IPS-15b (cell line): Measurements from ENCODE around the gene KCTD16.

Experiments
- H3K27me3 ChIP-seq: one replicate; pipeline ENCODE4 v1.6.1; 2013; ENCODE audit warnings: low read length; ENCODE audit not compliant: control insufficient read depth, insufficient read depth
- H3K36me3 ChIP-seq: one replicate; pipeline ENCODE4 v1.6.1; 2013; ENCODE audit warnings: low read length; ENCODE audit not compliant: control insufficient read depth, insufficient read depth
- H3K4me1 ChIP-seq: one replicate; pipeline ENCODE4 v1.6.1; 2013; ENCODE audit warnings: mild to moderate bottlenecking, low read length; ENCODE audit not compliant: control insufficient read depth, insufficient read depth
- H3K4me3 ChIP-seq: one replicate; pipeline ENCODE4 v1.5.1; 2013; ENCODE audit warnings: low read depth, low read length
- H3K9ac ChIP-seq: one replicate; pipeline ENCODE4 v1.6.1; 2013; ENCODE audit warnings: low read depth, mild to moderate bottlenecking, low read length
- H3K9me3 ChIP-seq: one replicate; pipeline ENCODE4 v1.6.1; 2013; ENCODE audit warnings: mild to moderate bottlenecking, low read length; ENCODE audit not compliant: control insufficient read depth, insufficient read depth

Gene KCTD16

GRCh38 chr5:144367991-144368390 is 197.3 kb downstream of the KCTD16 start:
- peaks cover 2% of the 10 kb centered on the region for H3K27me3 ChIP-seq
- no peak overlapping the region for H3K9ac ChIP-seq
- H3K36me3 ChIP-seq, result no peaks in the 10 kb centered on the region
- H3K9me3 ChIP-seq, result no peaks in the 10 kb centered on the region
- H3K4me3 ChIP-seq, result no peak overlapping the region
- H3K4me1 ChIP-seq, result no peaks in the 10 kb centered on the region

GRCh38 chr5:144368556-144368955 is 197.9 kb downstream of the KCTD16 start:
- Histone ChIP-seq H3K4me3 (no peak overlapping the region), H3K4me1 (no peaks in the 10 kb centered on the region), H3K9me3 (no peaks in the 10 kb centered on the region), H3K27me3 (peaks cover under 1% of the 10 kb centered on the region), H3K36me3 (no peaks in the 10 kb centered on the region), H3K9ac (no peak overlapping the region)

- no peaks in the 10 kb centered on the region for H3K36me3 ChIP-seq
- H3K4me3 ChIP-seq, result no peak overlapping the region
- no peaks in the 10 kb centered on the region for H3K9me3 ChIP-seq
- H3K27me3 ChIP-seq, result no peaks in the 10 kb centered on the region
- no peak overlapping the region for H3K9ac ChIP-seq
- H3K4me1 ChIP-seq, result no peaks in the 10 kb centered on the region
These were observed 198.3 kb downstream of the KCTD16 start for GRCh38 chr5:144369006-144369405.

GRCh38 chr5:144370273-144370672 is 199.6 kb downstream of the KCTD16 start:
- Histone ChIP-seq H3K36me3 (no peaks in the 10 kb centered on the region), H3K4me3 (no peak overlapping the region), H3K4me1 (no peaks in the 10 kb centered on the region), H3K27me3 (no peaks in the 10 kb centered on the region), H3K9me3 (no peaks in the 10 kb centered on the region), H3K9ac (no peak overlapping the region)

GRCh38 chr5:144374637-144375036 is 204.0 kb downstream of the KCTD16 start:
- H3K4me1 ChIP-seq, result no peaks in the 10 kb centered on the region
- H3K9me3 ChIP-seq, result no peaks in the 10 kb centered on the region
- H3K36me3 ChIP-seq, result no peaks in the 10 kb centered on the region
- H3K4me3 ChIP-seq, result no peak overlapping the region
- no peaks in the 10 kb centered on the region for H3K27me3 ChIP-seq
- no peak overlapping the region for H3K9ac ChIP-seq

- no peak overlapping the region for H3K9ac ChIP-seq
- H3K27me3 ChIP-seq, result no peaks in the 10 kb centered on the region
- no peaks in the 10 kb centered on the region for H3K4me1 ChIP-seq
- H3K4me3 ChIP-seq, result no peak overlapping the region
- no peaks in the 10 kb centered on the region for H3K9me3 ChIP-seq
- no peaks in the 10 kb centered on the region for H3K36me3 ChIP-seq
These were observed 206.5 kb downstream of the KCTD16 start for GRCh38 chr5:144377207-144377606.

GRCh38 chr5:144378681-144379080 is 208.0 kb downstream of the KCTD16 start:
- no peaks in the 10 kb centered on the region for H3K27me3 ChIP-seq
- no peak overlapping the region for H3K9ac ChIP-seq
- H3K4me3 ChIP-seq, result no peak overlapping the region
- H3K9me3 ChIP-seq, result no peaks in the 10 kb centered on the region
- peaks cover 4% of the 10 kb centered on the region for H3K4me1 ChIP-seq
- H3K36me3 ChIP-seq, result no peaks in the 10 kb centered on the region

- peaks cover 4% of the 10 kb centered on the region for H3K4me1 ChIP-seq
- H3K4me3 ChIP-seq, result no peak overlapping the region
- no peaks in the 10 kb centered on the region for H3K27me3 ChIP-seq
- H3K9me3 ChIP-seq, result no peaks in the 10 kb centered on the region
- no peak overlapping the region for H3K9ac ChIP-seq
- no peaks in the 10 kb centered on the region for H3K36me3 ChIP-seq
These were observed 214.9 kb downstream of the KCTD16 start for GRCh38 chr5:144385597-144385996.

- H3K4me3 ChIP-seq, result no peak overlapping the region
- H3K9me3 ChIP-seq, result no peaks in the 10 kb centered on the region
- H3K4me1 ChIP-seq, result peaks cover 4% of the 10 kb centered on the region
- no peaks in the 10 kb centered on the region for H3K27me3 ChIP-seq
- no peaks in the 10 kb centered on the region for H3K36me3 ChIP-seq
- H3K9ac ChIP-seq, result no peak overlapping the region
These were observed 215.6 kb downstream of the KCTD16 start for GRCh38 chr5:144386315-144386714.

- Histone ChIP-seq H3K36me3 (no peaks in the 10 kb centered on the region), H3K4me1 (no peaks in the 10 kb centered on the region), H3K4me3 (no peak overlapping the region), H3K9me3 (no peaks in the 10 kb centered on the region), H3K27me3 (no peaks in the 10 kb centered on the region), H3K9ac (no peak overlapping the region)
These were observed 219.5 kb downstream of the KCTD16 start for GRCh38 chr5:144390133-144390532.

GRCh38 chr5:144391044-144391443 is 220.4 kb downstream of the KCTD16 start:
- H3K4me3 ChIP-seq, result no peak overlapping the region
- no peaks in the 10 kb centered on the region for H3K9me3 ChIP-seq
- no peaks in the 10 kb centered on the region for H3K4me1 ChIP-seq
- H3K9ac ChIP-seq, result no peak overlapping the region
- H3K36me3 ChIP-seq, result no peaks in the 10 kb centered on the region
- H3K27me3 ChIP-seq, result no peaks in the 10 kb centered on the region

- Histone ChIP-seq H3K9me3 (no peaks in the 10 kb centered on the region), H3K4me3 (no peak overlapping the region), H3K27me3 (no peaks in the 10 kb centered on the region), H3K9ac (no peak overlapping the region), H3K36me3 (no peaks in the 10 kb centered on the region), H3K4me1 (no peaks in the 10 kb centered on the region)
These were observed 223.2 kb downstream of the KCTD16 start for GRCh38 chr5:144393641-144394435.
